Loucy (cell line): ENCODE measurements around the gene PCNT.

Experiments used
- CTCF ChIP-seq: fragments of 200-600 bp; sonication (generic); conservative IDR thresholded peaks from 2 replicates; pipeline ENCODE4 v1.5.1; 2014; ENCODE audit warnings: mild to moderate bottlenecking, antibody characterized with exemption, low read length
- EZH2phosphoT487 ChIP-seq: fragments of 200-600 bp; IDR thresholded peaks from 2 replicates; pipeline ENCODE4 v1.6.1; 2018; ENCODE audit warnings: antibody characterized with exemption, mild to moderate bottlenecking, moderate library complexity, borderline replicate concordance

- TF ChIP-seq CTCF (no peak), EZH2phosphoT487 (no peak)
These were observed 28.7 kb upstream of the PCNT start for GRCh38 chr21:46295177-46295770.
